ENCODE results near the gene CDIPT. TPM values are rescaled to one million over a fixed set of nuclear protein-coding genes. Genes with fewer than 3 reads are reported as not detected.

Gene CDIPT
- total and polyA plus RNA-seq, 8 donors = 69.5 to 84.8 (median 78.3) TPM

GRCh38 chr16:29900888-29901606 is 38.0 kb upstream of the CDIPT start:
- DNase-seq (no peak), ATAC-seq (no peak)
- H3K36me3 ChIP-seq = no peaks in the 10 kb centered on the region
- peak overlapping the region in 1 of 2 donors; percentile 59 for H3K27ac ChIP-seq
- no peaks in the 10 kb centered on the region for H3K9me3 ChIP-seq
- intact Hi-C loops (cut with DNase I) = no loop called here
- H3K27me3 ChIP-seq = peaks cover 0 to 61% of the 10 kb centered on the region in 2 donors
- TF ChIP-seq, protein P1, sequence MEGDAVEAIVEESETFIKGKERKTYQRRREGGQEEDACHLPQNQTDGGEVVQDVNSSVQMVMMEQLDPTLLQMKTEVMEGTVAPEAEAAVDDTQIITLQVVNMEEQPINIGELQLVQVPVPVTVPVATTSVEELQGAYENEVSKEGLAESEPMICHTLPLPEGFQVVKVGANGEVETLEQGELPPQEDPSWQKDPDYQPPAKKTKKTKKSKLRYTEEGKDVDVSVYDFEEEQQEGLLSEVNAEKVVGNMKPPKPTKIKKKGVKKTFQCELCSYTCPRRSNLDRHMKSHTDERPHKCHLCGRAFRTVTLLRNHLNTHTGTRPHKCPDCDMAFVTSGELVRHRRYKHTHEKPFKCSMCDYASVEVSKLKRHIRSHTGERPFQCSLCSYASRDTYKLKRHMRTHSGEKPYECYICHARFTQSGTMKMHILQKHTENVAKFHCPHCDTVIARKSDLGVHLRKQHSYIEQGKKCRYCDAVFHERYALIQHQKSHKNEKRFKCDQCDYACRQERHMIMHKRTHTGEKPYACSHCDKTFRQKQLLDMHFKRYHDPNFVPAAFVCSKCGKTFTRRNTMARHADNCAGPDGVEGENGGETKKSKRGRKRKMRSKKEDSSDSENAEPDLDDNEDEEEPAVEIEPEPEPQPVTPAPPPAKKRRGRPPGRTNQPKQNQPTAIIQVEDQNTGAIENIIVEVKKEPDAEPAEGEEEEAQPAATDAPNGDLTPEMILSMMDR (IDR thresholded peaks at IDR 0.05) = no peak
- H3K4me3 ChIP-seq = peak overlapping the region; percentile 58 to 63
- peaks cover 4 to 12% of the 10 kb centered on the region in 2 donors for H3K4me1 ChIP-seq

DNA sequence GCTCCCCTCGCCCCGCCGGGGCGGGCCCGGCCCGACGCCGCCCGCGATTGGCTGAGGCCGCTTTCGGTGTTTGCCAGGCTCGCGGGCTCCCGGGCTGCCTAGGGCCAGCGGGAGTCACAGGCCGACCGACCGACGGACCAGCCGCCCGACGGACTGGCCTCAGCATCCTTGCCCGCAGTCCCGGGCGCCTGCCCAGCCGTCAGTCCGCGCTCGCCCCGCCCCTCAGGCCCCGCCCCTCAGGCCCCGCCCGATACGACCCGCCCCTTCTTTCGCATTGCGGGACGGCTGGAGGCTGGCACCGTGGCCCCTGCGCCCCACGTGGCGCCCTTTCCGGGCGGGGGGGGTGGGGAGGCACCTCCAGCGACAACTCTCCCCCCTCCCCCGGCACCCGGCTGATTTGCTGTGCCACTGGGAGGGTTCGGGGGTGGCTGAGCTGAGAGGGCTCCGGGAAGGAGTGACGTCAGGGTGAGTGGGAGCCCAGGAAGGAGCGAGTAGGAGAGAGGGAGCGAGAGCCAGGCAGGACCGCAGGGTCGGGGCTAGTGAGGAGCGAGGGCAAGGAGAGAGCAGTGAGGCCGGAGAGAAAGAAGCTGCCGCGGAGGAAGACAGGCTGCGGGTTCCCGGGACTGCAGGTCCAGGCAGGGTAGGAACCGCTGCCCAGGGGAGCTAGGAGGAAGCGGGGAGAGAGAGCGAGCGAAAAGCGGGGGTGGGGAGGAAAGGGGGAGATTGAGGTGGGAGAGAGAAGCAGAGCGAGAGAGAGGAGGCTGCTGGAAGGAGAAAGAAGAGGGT is 37.3 kb upstream of the CDIPT start, which contains the start of gene ASPHD1:
Gene ASPHD1, plus strand, starts transcription at position 387 of the 786 bp plus-strand sequence. CDS start 484 bp downstream, outside the sequence.
- ATAC-seq (peak; percentile 86), DNase-seq (peak in 3 of 4 donors; percentile 42 to 93 (median 83))
- Histone ChIP-seq H3K36me3 (no peaks in the 10 kb centered on the region), H3K9me3 (no peaks in the 10 kb centered on the region), H3K4me1 (peaks cover 4 to 12% of the 10 kb centered on the region in 2 donors), H3K27ac (peak within 1 kb of the TSS in 1 of 2 donors; percentile 59), H3K27me3 (peaks cover 0 to 67% of the 10 kb centered on the region in 2 donors), H3K4me3 (peak within 1 kb of the TSS; percentile 58 to 63)
- TF ChIP-seq, protein P1 (IDR thresholded peaks at IDR 0.05) = no peak
- intact Hi-C loops (cut with DNase I) = no loop called here

DNA sequence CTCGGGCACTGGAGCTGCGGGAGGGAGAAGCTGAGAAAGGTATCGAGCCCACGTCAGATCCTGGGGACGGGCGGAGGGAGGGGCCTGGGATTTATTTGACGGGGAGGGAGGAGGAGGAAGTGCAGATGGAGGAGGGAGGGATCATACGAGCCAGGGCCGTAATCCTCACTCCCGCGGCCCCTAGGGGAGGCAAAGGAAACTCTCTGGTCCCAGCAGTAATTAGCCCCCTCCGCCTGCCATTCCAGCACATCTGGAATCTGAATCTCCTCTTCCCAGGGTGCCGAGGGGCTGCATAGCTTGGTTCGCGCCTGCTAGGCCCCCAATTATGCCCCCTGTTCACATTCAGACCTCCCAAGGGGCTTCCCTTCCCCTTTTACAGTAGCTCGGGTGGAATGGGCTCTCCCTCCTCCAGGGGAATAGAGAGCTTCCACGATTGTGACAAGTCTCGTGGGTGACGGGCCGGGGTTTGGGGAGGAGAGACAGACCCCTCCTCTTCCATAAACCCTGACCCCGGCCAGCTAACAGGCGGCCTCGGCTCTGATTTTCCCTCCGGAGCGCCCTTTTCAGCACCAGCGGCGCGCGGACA is 36.6 kb upstream of the CDIPT start, which contains the start of gene SEZ6L2:
Gene SEZ6L2, minus strand, starts transcription at position 35 of the 586 bp plus-strand sequence. CDS start 531 bp downstream, outside the sequence.
- Histone ChIP-seq H3K4me1 (peaks cover 4 to 12% of the 10 kb centered on the region in 2 donors), H3K9me3 (no peaks in the 10 kb centered on the region), H3K27ac (peak within 1 kb of the TSS in 1 of 2 donors; percentile 59), H3K4me3 (peak within 1 kb of the TSS; percentile 58 to 63), H3K36me3 (no peaks in the 10 kb centered on the region), H3K27me3 (peaks cover 0 to 67% of the 10 kb centered on the region in 2 donors)
- peak; percentile 89 for ATAC-seq
- intact Hi-C loops (cut with DNase I) = no loop called here
- TF ChIP-seq, protein P1 (IDR thresholded peaks at IDR 0.05) = no peak
- peak; percentile 71 to 84 (median 77) for DNase-seq

DNA sequence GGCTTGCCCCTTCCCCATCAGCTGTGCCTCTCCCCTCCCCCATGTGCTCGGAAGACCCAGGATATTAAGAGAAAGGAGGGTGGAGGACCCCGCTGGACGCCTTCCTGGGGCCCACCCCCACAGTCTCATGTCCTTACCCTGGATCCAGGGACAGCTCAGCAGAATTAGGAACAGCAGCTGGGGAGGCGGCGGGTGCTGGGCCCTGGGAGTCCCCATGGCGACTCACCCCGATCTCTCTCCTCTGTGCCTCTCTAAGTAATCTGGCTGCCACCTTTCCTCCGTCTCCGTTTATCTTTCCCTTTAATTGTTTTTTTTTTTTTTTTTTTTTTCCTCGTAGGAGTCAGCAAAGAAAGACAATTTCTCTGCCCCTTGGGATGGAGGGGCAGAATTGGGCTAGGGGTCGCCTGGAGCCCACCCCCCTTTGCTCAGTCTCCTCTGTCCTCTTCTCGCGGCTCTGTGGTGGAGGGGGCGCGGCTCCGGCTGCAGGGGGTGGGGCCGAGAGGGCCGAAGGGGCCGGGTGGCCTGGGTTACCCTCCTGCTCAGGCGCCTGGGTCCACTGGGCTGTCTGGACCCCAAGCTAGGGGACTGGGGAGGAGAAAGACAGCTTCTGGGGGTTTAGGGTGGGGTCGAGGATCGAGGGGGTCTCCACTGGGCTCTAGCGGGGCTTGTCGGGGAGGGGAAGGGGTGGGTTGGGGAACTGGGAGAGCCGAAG is 35.9 kb upstream of the CDIPT start:
- peak overlapping the region; percentile 58 to 63 for H3K4me3 ChIP-seq
- H3K27ac ChIP-seq = peak overlapping the region in 1 of 2 donors; percentile 26
- no peaks in the 10 kb centered on the region for H3K36me3 ChIP-seq
- peaks cover 0 to 67% of the 10 kb centered on the region in 2 donors for H3K27me3 ChIP-seq
- intact Hi-C loops (cut with DNase I) = no loop called here
- H3K4me1 ChIP-seq = peaks cover 4 to 12% of the 10 kb centered on the region in 2 donors
- no peaks in the 10 kb centered on the region for H3K9me3 ChIP-seq
- DNase-seq = peak in 2 of 4 donors; percentile 10 to 83
- TF ChIP-seq, protein P1 (IDR thresholded peaks at IDR 0.05) = no peak
- ATAC-seq = peak; percentile 63
